Skin of body (tissue), 2 donors: ENCODE measurements around the gene AGFG2. TPM values are rescaled to one million over a fixed set of nuclear protein-coding genes. Genes with fewer than 3 reads are reported as not detected.
A peak's percentile ranks its signal among the peaks of the same experiment; 100 is the strongest.

Source experiments
- DNase-seq: peaks from one replicate; lab custom pipeline; 2025; lab: John Stamatoyannopoulos, UW
- total RNA-seq: library from RNA; depleted of rRNA; stranded (reverse); fragments of >200 nt; gene quantifications from one replicate; pipeline ENCODE4 v1.2.3, GENCODE V29; 2014

Gene AGFG2
- total RNA-seq, 1 donor from 2014 or later, result 5.2 TPM

DNA sequence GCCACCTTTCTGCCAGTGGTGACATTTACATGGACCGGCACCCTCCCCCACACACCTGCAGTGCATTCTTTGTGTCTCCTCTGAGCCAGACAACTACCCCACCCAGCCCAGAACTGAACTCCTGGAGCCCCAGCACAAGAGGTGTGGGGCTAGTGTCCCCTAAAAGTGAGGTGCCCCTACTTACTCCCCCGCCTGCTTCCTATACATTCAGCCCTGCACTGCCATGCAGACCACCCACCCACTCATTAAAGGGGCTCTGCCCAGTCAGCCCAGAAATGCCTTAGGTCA, 32.8 kb downstream of the AGFG2 start:
- DNase-seq, result no peak

DNA sequence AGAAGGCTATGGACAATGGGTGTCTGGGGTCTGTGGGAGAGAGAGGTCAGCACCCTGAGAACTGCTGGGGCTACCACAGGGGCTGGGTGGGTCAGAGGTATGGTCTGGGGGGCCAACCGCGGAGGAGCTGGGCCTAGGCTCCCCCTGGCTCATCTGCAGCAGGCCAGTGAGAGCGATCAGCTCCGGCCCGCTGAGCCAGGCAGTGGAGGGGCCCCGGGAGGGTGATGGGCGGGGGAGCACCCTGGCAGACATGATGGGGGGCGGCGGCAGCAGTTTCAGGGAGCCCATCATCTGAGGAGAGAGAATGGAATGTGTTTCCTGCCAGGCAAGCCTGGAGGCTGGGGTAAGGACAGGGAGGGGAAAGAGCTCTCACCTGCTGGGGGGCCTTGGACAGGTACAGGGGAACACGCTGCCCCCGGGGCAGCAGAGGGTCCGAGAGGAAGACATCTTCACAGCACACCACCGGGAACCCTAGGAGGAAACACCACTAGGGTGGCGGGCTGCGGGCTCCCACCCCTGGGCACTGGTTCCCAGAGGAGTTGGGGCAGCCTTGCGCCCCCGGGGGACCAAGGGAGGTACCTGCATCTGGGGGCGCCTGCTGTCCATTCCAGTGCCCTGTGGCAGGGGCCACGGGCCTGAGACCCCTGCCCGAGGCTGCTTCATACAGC, 33.4 kb downstream of the AGFG2 start:
- DNase-seq, result no peak

DNA sequence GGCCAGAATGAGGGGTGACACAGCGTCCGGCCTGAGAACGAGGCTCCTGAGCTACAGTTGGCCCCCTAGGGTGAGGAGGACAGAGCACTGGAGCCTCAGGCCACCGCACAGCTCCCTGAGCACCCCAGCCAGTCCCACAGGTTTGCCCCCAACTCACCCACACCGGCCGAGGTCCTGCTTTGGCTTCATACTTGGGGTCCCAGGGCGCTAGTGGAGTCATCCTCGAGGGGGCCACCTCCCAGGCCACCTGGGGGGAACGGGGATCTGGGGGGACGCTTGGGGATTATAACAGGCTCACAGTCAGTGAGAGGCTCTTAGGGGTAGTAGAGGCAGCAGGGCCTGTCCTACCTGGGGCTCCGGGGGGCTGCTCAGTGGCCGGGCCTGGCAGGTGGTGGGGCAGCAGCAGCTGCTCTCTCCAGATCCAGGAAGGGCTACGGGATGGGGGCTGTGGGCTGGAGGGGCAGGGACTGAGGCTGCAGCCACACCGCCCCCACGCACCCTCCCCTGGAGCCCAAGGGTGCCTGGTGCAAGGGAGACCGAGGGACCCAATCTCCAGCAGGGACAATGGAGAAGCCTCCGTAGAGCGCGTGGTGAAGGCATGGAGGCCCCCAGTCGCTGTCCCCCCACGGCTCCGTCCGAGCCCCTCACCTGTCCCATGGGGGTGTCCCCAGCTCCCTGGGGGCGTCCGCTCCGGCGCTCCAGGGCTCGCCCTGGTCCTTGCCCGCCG, 34.1 kb downstream of the AGFG2 start:
- DNase-seq, result no peak

DNA sequence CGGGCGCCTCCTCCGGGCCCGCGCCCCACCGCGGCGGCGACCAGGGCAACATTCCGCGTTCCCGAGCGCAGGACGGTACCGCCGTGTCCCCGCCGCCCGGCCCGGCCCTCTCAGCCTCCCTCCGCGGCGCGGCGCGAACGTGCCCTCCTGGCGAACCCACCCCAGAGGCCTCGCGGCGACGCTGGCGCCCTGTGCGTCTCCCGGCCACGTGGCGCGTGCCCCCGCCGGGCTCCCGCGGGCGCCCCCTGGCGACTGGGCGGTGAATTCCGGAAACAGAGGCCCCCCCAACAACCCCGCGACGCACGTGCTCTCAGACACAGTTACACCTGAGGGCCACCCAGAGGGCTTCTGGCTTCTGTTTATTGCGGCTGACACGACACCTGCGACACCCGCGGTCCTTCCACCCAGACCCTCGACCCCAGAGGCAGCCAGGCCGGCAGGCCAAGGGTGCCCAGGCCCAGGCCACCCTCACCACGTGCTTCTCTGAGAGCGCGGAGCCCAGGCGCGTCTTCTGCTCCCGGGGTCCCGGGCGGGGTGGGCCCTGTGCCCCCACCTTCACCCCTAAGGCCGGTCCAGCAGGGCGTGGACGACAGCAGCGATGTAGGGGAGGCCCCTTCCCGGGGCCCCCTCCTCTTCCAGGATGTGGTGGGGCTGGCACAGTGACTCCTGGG, 34.8 kb downstream of the AGFG2 start, which contains the start of gene SAP25:
TSS of gene SAP25 (minus strand) at position 210 of the 671 bp plus-strand sequence. CDS start at position 52, 158 bp downstream.
- no peak for DNase-seq

DNA sequence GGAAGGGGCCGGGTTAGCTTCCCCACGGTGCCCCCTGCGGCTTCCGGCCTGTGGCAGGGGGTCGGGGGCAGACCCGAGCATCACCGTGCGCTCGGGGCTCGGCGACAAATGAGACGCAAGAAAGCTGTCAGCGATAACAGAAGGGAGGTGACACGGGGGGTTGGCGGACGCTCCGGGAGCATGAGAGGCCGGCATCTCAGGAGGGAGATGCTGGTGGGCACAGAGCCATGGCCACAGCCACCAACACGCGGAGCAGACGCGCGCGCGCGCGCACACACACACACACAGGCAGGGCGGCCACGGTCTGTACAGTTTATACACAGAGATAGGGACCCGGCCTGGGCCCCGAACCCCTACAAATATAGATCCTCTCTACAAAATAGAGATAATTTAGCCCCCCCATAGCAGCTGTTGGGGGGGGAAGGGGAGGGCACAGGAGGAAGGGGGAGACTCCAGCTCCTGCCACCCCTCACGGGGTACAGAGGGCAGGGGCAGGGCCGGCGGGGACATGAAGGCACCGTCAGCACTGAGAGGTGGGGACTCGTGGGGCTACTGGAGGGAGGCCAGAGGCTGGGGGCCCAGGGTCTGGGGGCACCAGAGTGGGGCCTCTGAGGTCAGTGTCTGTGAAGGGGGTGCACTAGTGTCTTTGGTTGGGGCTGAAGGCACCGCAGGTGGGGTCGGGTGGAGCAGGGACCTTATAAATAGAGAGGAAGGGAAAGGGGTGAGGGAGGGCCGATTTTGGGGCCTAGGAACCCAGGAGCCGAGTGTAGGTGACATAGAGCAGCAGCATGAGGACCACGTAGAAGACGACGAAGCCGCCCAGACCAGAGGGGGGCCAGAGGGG, 35.6 kb downstream of the AGFG2 start:
- no peak for DNase-seq

DNA sequence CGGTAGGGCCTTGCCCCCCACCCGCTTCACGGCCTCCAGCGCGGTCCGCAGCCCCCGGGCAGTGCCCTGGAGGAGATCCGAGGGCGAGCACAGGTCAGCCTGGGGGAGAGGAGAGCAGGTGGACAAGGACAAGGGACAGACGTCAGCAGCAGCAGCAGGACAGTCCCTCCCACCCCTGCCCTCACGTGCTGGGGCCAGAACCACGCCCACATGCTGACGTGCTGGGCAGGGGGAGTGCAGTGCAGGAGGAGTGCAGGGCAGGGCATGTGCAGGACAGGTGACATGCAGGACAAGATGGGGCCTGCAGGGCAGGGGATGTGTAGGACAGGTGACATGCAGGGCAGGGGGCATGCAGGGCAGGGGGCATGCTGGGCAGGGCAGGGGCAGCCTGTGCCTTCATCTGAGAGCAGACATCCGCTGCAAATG, 36.2 kb downstream of the AGFG2 start:
- DNase-seq, result no peak

DNA sequence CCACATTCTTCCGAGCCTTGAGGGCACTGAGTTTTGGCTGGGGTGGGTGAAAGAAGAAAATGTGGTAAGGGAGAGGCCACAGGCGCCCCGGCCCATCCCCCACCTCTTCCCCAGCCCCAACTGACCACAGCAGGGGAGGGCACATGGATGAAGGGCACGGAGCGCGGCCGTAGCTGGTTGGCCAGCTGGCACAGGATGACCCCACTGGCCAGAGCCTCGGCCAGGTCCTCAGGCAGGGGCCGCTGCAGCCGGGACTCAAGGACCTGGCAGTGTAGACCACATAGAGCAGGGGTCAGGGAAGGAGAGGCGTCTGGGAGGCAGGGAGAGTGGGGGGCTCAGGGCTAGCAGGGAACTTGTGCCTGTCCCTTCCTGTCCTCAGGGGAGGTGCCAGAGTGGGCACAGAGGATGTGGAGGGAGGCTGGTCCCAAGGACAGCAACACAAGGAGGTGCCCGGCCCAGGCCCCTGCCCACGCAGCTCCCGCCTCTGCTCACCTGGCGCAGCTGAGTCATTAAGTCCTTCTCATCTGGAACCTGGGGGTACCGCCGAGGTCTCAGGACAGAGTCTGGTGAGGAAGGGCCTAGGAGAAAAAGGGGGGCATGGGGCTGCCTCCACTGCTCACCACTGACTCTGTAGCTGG, 36.9 kb downstream of the AGFG2 start:
- DNase-seq, result no peak

DNA sequence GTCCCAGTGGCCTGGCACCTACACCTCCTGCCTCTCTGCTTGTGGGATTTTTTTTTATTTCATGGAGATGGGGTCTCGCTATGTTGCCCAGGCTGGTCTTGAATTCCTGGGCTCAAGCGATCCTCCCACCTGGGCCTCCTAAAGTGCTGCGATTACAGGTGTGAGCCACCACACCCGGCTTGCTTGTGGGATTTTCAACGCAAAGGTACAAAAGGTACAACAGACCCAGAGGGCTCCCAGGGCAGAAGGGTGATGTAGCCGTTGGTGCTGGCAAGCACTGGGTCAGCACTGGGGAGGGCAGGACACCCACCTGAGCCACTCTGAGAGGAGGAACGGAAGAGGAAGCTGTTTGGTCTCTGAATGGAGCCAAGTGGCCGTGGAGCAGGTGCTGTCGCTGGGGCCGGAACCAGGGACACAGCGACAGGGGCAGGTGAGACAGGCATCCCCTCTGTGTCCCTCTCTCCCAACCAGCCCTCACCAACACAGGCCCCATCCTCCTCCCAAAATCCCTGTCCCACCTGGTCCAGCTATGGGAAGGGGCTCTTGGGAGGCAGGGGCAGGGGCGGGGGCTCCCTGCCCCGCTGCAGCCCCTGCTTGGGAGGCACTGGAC, 37.5 kb downstream of the AGFG2 start:
- DNase-seq, result no peak

DNA sequence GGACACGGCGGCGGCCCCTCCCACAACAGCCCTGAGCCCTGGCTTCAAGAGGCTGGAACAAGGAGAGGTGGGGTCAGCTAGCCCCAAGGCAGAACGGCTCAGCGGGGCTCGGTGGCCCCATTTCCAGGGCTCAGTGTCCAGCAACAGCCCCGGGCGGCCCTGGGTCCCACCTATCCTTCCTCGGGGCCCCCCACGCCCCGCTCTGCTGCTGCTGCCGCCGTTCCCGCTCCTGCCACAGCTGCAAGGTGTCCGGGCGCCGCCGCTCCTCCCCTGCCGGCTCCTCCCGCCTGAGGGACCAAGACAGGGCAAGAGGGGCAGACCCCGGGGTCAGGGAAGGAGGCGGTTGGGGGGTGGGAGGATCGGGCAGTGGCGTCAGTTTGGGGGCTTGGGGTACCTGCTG, 38.1 kb downstream of the AGFG2 start:
- DNase-seq, result no peak

DNA sequence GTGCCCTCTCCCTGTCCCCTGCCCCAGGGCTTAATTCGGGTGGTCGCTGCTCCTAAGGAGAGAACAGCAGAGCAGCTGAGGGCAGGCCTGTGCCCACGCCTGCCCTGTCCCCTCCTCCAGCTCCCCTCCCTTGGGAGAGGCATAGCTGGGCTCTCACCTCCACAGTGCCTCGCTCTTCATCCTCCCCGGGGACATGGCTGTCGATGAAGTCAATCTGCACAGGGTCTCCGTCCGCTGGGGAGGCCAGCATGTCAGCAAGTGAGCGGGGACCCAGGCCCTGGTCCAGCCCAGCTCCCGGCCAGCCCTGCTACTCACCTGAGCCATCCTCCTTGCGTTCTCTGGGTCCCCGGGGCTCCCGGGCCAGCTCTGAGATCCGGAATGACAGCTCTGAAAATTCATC, 38.5 kb downstream of the AGFG2 start:
- DNase-seq, result no peak

DNA sequence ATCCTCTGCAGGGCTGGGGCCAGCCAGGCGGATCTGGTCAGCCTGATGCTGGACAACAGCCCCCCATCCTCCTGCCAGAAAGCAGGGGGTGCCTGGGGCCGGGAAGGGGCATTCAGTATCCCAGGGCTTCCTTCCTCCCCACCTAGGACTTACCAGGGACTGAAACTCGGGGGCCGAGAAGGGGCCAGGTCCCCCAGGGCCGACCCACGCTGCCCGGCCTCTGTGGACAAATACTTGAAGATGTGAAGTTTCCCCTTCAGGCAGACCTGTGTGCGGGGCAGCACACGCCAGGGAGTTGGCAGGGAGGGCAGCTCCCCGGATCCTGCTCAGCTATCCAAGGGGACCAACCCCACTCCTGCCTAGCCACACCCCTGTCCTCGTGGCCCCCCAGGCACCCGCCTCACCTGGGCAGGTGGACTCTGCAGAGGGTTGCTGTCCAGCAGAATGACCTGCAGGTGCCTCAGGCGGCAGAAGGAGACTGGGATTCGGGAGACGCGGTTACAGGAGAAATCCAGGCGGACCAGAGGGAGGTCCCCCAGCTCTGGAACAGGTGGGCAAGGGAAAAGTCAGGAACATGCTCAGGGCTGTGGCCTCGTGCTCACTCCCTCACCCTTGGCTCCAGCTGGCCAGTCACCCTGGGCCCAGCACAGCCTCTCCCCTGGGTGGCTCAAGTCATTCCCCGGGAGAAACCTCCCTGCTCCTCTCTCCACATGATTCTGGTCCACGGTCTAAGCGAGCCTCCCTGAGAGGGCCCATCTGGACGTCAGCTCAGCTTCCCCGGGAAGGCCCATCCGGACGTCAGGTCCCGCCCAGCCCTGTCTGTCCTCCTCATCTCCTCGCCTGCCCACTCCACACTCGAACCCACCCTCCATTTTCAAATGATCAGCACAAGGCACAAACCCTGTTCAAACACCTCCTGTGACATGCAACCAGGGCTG, 39.5 kb downstream of the AGFG2 start:
- no peak for DNase-seq

DNA sequence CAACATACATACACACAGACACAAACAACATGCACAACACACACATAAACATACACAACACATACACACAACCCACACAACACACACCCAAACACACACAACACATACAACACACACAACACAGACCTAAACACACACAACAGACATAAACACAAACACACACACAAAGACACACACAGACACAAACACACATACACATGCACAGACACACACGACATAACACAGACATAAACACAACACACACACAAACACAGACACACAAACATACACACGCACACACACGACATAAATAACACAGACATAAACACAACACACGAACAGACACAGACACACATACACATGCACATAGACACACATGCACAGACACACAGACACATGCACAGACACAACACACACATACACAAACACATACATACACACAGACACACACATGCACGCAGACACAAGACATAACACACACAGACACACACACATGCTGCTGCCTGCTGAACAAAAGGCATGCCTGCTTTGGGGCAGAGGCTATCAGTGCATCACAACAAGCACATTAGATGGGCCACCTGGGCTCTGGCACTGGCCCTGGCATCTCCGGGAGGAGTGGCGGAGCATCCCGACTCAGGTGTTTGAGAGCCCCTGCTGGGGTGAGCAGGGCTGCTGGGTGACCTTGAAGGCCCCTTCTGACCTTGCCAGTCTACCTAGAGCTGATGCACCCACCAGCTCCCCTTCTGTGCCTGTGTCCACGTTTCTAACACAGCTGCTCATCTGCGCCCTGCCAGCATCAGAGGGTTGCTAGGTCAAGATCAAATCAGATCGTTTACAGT, 41.7 kb downstream of the AGFG2 start:
- no peak for DNase-seq

DNA sequence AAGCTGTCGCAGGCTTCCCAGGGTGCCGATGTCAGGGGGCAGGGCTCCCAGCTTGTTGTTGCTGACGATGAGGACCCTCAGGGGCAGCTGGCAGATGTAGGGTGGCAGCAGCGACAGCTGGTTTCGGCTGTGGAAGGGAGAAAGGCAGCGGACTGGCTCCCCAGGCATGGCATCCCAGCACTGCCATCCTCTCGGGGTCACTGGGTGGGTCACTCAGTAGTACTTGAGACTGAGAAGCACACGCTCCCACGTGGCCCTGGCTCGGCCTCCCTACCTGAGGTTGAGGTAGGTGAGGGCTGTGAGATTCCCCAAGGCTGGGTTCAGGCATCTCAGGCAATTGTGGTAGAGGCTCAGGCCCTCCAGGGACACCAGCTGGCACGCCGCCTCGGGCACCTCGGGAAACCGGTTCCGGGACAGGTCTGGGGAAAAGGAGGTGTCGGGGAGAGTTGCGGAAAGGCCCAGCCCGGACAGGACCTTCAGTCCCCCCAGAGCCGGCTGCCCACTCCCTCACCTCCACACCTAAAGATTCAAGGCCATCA, 43.1 kb downstream of the AGFG2 start:
- DNase-seq, result no peak

DNA sequence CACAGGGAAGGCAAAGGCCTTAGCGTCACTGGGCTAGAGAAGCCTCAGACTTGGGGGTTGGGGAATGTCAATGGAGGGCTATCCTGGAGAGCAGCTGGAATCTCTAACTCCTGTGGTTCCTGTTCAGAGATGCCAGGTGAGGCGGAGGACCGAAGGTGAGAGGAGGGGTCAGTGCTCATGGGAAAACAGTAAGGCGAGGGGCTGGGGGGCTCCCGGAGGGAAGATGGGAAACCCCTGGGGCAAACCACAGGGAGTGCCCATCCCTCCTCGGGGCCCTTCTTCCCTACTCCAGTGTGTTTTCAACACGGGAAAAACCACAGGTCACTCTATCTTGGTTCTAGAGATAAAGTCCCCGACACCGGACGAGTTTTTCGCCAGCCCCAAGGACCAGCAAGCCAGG, 43.6 kb downstream of the AGFG2 start:
- no peak for DNase-seq

DNA sequence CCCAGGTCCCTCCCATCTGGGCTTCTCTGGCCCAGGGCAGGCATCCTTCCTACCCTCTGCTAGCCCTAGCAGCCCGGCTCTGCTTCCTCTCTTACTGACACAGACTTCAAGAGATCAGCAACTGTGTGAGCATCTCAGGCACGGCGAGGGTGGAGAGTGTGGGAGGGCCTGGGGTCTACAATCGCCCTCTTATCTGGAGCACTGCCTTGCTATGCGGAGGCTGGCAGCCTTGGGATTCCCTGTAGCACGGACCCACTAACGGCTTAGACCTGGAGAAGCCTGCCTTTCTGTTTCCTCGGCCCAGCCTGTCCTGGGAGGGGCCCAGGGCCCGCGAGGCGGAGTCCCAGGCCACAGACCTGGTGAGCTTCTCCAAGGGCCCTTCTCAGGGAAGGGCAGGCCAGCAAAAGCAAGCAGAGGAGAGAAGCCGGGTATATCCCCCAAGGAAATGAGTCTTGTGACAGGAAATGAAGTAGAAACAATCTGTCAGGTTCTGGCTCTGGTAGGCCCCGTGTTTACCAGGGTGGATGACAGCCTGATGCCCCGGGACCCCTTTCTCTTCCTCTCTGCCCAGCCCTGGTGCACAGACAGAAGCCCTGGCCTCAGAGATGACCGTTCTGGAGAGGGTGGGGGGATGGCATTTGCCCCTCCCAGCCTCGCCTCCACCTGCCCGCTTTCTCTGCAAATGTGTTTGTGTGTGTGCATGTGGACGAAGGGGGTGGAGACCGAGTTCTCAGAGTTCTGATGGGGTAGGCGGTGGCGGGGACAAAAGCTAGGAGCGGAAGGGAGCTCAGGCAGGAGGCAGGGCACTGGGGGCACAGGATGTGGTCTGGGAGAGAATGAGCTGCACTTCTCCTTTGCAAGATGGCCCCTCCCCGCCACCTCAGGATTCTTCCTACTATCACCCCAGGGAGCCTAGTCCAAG, 44.4 kb downstream of the AGFG2 start:
- no peak for DNase-seq

DNA sequence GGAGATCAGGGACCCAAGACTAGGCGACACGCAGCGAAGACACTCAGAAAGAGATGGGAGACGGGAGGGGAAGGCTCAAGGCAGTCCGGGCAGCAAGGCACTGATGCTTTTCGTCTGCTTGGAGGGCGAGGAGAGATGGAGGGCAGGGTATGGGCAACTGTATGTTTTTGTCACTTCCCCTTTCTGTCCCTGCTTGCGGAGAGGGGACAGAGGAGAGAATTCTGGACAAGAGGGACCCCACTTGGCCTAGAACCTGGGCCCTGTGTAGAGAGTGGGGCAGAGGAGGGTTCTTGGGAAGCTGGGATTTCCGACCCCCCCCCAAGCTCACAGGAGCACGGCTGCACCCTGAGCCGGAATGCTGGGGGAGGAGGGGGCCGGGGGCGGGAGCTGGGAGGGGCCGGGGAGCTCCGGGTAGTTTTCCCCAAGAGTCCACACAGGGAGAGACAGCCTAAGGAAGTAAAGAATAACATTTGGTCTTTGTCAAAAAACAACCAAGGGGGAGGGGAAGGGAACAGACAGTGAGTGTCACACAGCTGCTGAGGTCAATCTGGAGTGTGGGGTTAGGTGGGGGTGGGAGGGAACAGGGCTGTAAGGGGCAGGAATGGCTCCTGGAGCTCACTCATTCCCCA, 45.2 kb downstream of the AGFG2 start:
- peak; percentile 20 for DNase-seq
